Stimulated activated CD4-positive, alpha-beta T cell treated with anti-CD3 and anti-CD28 coated beads, Interleukin-15, amount 100 ng/mL, for 1 hour (primary cell): ENCODE data around the gene ERVV-1.
"Not testable (repeated sequence)": the region's sequence is repeated elsewhere in the genome, so short reads cannot be mapped to it uniquely, and the experiment has no call there.

Experiments
- DNase-seq, 2 donors: peaks; one replicate each; pipeline ENCODE4 v3.0.0-alpha.2; 2020; ENCODE audit warnings: low read depth in 1 of 2, low spot score in 1 of 2

ERVV-1 gene

DNA sequence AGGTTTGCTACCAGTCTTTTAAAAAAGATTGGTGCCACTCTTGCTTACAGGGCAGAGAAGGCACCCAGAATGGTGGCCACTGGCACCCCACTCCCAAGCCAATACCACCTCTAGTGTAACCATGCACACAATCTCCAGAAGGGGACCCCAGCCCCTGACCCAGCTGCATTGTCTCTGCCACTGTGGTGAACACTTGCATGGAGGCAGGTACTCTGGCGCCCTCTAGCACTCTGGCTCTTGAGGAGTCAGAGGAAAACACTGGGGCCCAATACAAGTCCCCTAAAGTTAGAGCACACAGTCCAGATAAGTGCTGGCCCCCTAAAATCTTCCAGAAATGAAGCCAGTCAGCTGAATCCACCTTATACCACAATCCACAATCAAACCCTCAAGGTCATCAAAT lies 6.0 kb downstream of the ERVV-1 start:
- no peak for DNase-seq

DNA sequence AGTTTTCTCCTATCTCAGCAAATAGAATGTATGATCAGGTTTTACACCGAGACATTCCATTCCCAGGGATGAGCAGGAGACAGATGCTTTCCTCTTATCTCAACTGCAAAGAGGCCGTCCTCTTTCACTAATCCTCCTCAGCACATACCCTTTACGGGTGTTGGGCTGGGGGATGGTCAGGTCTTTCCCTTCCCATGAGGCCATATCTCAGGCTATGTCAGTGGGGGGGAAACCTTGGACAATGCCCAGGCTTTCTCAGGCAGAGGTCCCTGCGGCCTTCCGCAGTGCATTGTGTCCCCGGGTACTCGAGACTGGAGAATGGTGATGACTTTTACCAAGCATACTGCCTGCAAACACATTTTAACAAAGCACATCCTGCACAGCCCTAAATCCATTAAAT lies 14.6 kb downstream of the ERVV-1 start:
- not testable (repeated sequence) for DNase-seq

DNA sequence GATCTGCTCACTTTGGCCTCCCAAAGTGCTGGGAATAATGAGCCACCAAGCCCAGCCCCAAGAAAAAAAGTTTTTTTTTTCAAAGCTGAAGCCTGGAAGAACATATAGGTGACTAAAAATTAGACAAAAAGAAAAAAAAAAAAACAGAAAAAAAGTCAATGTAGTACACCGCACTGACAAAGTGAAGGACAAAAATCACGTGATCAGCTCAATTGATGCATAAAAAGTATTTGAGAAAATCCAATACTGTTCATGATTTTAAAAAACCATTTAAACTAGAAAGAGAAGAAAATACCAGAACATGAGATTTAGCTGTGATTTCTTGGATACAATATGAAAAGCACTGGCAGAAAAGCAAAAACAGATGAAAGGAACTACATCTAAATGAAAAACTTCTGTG lies 20.3 kb downstream of the ERVV-1 start:
- no peak for DNase-seq

DNA sequence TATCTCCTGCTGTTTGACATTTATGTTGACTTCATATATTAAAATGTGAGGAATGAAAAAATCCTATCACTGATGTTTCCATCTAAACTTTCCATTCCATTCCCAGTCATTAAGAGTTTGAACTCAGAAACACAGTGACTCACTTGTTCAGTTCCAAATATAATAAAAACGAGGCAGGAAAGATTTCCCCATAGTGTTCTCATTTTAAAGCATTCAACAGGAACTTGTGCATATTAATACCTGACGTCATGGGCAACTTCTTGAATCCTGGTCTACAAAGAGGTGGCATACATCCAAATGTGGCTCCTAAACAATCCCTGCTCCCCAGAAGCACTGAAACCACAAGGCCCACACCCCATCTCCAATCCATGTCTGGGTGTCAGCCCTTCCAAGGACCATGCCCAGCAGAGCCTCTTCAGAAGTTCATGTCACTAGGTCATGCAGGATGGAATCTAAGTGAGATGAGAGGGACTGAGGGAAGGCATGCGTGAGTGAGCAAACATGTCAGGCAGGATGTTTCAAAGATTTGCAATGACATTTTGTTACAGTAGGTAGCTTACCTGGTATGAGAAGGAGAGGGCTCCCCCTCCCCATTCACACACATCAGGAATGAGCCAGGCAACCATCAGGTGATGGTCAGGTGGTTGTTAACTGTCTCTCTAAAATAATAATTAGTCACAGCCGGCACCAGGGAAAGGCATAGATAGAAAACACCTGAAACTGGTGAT lies 21.4 kb downstream of the ERVV-1 start:
- no peak for DNase-seq

DNA sequence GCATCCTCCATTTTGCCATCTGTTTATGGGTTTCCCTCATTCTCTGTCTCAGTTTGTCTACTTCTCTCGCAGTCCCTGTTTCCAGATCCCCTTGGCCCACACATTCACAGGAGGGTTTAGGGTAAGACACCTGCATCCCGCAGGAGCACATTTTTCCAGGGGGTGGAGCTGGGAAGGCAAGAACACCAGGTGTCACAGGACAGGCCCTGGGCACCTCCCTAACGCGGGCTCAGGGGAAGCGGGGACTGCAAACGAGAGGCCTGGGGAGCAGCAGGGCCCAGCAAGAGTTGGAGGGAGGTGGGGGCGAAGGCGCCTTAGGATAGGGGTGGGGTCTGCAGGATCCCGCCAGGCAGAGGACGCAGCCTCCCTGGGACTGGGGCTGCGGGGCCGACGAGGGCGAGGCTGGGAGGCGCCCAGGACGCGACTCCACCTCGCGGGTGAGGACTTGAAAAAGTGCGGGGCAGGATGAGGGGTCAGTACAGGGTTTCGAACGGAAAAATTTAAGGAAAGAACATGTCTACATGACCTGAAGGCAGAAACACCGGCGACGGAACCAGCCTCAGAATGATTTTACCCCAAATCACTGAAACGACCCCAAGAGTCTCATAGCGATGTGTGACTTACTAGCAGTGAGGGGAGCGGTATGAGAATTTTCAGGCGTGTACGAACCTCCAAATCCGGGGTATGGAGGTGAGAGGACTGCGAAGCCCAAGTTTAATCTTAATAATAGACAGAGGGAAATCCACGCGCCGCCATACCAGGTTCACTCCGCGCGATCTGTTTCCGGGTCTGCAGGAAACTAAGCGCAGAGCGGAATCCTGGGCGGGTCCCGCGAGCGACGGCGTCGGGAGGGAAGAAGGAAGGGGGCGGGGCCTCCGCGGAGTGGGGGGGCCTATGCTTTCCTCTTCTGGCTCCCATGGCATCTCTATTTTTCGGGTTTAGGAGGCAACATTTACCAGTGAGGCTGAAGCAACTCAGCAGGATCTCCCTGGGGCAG lies 23.7 kb downstream of the ERVV-1 start:
- no peak for DNase-seq

DNA sequence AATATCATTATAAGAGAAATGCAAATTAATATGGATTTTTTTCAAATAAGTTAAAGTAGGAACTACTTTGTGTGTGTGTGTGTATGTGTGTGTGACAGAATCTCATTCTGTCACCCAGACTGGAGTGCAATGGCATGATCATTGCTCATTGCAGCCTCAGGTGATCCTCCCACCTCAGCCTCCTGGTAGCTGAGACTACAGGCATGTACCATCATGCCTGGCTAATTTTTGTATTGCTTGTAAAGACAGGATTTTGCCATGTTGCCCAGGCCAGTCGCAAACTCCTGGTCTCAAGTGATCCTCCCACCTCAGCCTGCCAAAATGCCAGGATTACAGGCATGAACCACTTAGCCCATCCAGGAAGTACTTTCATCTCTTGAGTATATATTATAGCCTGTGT lies 27.6 kb downstream of the ERVV-1 start:
- no peak for DNase-seq

DNA sequence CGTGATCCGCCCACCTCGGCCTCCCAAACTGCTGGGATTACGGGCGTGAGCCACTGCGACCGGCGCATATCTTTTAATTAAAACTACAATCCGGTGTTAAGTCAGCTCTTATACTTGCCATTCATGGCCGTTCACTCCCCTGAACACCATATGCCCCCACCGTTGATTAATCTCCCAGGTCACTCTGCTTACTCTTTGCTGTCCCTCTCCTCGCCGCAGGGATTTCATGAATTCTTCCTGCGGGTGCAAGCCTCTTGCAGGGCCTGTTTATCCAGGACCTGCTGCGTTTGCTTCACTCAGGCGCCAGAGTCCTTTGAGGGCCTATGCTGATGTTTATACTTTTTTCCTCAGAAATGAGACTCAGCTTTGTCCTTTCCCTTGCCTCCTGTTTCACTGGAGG lies 31.8 kb downstream of the ERVV-1 start:
- DNase-seq, result no peak

DNA sequence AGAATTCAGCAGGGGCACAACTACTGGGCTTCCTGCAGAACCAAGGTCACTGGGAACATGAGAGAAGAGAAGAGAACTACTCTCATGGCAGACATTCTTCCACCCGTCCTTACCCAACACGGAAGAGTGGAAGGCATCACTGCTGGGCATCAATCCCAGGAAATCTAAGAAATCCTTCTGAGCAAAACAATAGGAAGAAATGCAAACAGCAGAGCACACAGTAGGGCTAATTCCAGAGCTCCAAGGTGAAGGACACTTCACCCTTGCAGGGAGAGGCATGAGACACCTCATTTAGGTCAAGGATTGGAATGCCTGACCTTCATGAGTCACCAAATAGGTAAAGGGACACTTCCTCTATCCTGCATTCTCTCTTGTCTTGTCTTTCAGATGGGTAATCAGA lies 33.7 kb downstream of the ERVV-1 start:
- no peak for DNase-seq

DNA sequence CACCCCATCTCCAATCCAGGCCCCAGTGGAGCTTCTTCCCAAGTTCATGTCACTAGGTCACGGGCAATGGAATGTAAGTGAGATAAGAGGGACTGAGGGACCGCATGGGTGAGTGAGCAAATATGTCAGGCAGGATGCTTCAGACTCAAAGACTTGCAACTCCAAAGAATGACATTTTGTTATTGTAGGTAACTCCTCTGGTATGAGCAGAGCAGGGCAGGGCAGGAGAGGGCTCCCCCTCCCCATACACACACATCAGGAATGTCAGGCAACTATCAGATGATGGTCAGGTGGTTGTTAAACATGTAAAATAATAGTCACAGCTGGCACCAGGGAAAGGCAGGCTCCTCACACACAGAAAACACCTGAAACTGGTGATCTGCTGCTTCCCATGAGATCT lies 41.4 kb downstream of the ERVV-1 start:
- DNase-seq, result no peak

DNA sequence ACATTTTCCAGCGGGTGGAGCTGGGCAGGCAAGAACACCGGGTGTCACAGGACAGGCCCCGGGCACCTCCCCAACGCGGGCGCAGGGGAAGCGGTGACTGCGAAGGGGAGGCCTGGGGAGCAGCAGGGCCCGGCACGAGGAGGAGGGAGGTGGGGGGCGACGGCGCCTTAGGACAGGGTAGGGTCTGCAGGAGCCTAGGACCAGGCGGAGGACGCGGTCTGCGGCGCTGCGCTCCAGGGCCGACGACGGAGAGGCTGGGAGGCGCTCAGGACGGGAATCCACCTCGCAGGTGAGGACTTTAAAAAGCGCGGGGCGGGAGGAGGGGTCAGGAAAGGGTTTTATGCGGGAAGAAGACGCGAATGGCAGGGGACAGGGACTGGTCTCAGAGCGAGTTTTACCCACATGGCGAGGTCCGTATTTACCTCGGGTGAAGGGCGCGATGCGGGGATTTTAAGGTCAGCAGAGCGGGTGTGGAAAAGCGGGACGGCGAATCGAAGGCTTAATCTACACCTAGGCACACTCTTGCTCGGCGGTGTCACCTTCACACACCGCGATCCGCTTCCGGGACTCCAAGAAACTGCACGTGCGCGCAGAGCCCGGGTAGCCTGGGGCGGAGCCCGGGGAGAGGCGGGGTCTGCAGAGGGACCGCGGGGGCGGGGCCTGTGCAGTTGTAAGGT lies 44.3 kb downstream of the ERVV-1 start:
- no peak for DNase-seq
